ENCODE data around the gene STXBP1. TPM values are rescaled to one million over a fixed set of nuclear protein-coding genes. Genes with fewer than 3 reads are reported as not detected.

The STXBP1 gene
- total RNA-seq, 1 experiment from 2014 or later = 40.6 TPM

DNA sequence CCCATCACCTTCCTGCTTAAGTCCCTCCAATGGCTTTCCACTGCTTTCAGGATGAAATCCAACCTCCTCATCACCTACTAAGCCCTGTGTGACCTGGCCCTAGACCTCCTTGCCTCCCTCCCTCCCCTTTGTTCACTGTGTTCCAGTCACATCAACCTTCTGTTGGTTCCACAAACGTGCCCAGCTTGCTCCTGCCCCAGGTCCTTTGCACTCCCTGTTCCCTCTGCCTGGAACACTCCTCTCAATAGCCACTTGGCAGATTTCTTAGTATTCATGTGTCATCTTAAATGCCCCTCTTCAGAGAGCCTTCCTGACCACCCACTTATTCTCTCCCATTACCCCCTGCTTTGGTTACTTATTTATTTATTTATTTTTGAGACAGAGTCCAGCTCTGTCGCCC lies 24.1 kb upstream of the STXBP1 start:
- H3K4me3 ChIP-seq (replicated peaks in 1 of 2; ENCODE audit: low read depth in 1 of 2, low read length in 2 of 2) = no peak overlapping the region
- BruUV-seq (replicated peaks) = no TSS peak
- POLR2A ChIA-PET = interaction anchor here (1.7 kb wide), 1 partner anchor 9 kb away, joined by 5 read pairs; no protein-coding TSS in a partner anchor
- H3K9me3 ChIP-seq (ENCODE audit: control insufficient read depth in 1 of 2, insufficient read depth in 1 of 2, low read depth in 1 of 2, low read length in 2 of 2) = 0 out of 4 replicates have a peak, but pooled peaks cover 0 to 4% of the 10 kb centered on the region in 2 experiments
- no peaks in the 10 kb centered on the region for H3K9me2 ChIP-seq (ENCODE audit: insufficient read depth)
- TF ChIP-seq JUND (IDR thresholded peaks at IDR 0.05) (no peak), CTCF (IDR thresholded peaks at IDR 0.05 in 2 of 3, conservative IDR thresholded peaks at IDR 0.05 in 1 of 3; ENCODE audit: borderline replicate concordance in 1 of 3, insufficient read depth in 1 of 3, low read depth in 2 of 3, low read length in 2 of 3) (no peak), FOSL1 (IDR thresholded peaks at IDR 0.05; ENCODE audit: low read depth) (no peak), ZBTB33 (IDR thresholded peaks at IDR 0.05; ENCODE audit: extremely low read depth, insufficient replicate concordance, low read length) (no peak), ZFX (IDR thresholded peaks at IDR 0.05) (no peak), SIN3A (IDR thresholded peaks at IDR 0.05; ENCODE audit: low read depth) (no peak), POLR2A (IDR thresholded peaks at IDR 0.05; ENCODE audit: borderline replicate concordance, extremely low read depth, insufficient read depth, insufficient read length) (no peak), EGR1 (IDR thresholded peaks at IDR 0.05; ENCODE audit: low read depth) (no peak), EZH2 (IDR thresholded peaks at IDR 0.05) (no peak), CBX3 (IDR thresholded peaks at IDR 0.05; ENCODE audit: low read depth) (no peak), EZH2phosphoT487 (IDR thresholded peaks at IDR 0.05; ENCODE audit: borderline replicate concordance) (no peak), POLR2AphosphoS5 (IDR thresholded peaks at IDR 0.05; ENCODE audit: low read depth, low read length) (no peak), ELF1 (IDR thresholded peaks at IDR 0.05; ENCODE audit: borderline replicate concordance, low read depth) (no peak), SRF (IDR thresholded peaks at IDR 0.05; ENCODE audit: low read depth) (no peak), TCF7L2 (IDR thresholded peaks at IDR 0.05; ENCODE audit: borderline replicate concordance, extremely low read depth, insufficient read depth, insufficient read length) (no peak), RAD21 (IDR thresholded peaks at IDR 0.05; ENCODE audit: low read depth) (no peak), ZNF274 (IDR thresholded peaks at IDR 0.05; ENCODE audit: low read depth, low read length) (no peak)
- TF ChIP-seq, protein P1, sequence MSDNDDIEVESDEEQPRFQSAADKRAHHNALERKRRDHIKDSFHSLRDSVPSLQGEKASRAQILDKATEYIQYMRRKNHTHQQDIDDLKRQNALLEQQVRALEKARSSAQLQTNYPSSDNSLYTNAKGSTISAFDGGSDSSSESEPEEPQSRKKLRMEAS (IDR thresholded peaks at IDR 0.05) = no peak
- TF ChIP-seq, protein P2, sequence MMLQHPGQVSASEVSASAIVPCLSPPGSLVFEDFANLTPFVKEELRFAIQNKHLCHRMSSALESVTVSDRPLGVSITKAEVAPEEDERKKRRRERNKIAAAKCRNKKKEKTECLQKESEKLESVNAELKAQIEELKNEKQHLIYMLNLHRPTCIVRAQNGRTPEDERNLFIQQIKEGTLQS (IDR thresholded peaks at IDR 0.05) = no peak
- H2AFZ ChIP-seq (ENCODE audit: low read depth, low read length, poor library complexity, severe bottlenecking) = no peak overlapping the region
- no peaks in the 10 kb centered on the region for H3K79me2 ChIP-seq (ENCODE audit: insufficient read depth, low read length)
- RAD21 ChIA-PET (ENCODE audit: low non-redundant PET in 1 of 2, low total read pairs in 2 of 2, uncharacterized antibody in 2 of 2, unreplicated experiment in 2 of 2) = no interaction called here
- H3K9ac ChIP-seq (ENCODE audit: low read length) = no peak overlapping the region
- ATAC-seq (no peak), DNase-seq (ENCODE audit: low read depth, low spot score) (no peak)
- H3K36me3 ChIP-seq (ENCODE audit: control insufficient read depth in 1 of 2, insufficient read depth in 2 of 2, low read length in 2 of 2) = no peaks in the 10 kb centered on the region
- H3K27ac ChIP-seq (ENCODE audit: low read depth, low read length) = no peak overlapping the region
- no peaks in the 10 kb centered on the region for H4K20me1 ChIP-seq (ENCODE audit: insufficient read depth)
- H3K4me1 ChIP-seq (ENCODE audit: control insufficient read depth in 1 of 2, insufficient read depth in 2 of 2, low read length in 2 of 2) = peaks cover 5 to 24% of the 10 kb centered on the region in 2 experiments; a peak in 3 of 4 replicates
- H3K4me2 ChIP-seq (ENCODE audit: low read length) = no peak overlapping the region
- CTCF ChIA-PET = interaction anchor here (2.3 to 4.9 kb wide), 4 partner anchors 9 to 146 kb away, joined by 7 to 46 read pairs (median 18); partner anchors contain the start of gene TOR2A
- intact Hi-C loops (cut with micrococcal nuclease) = loop anchor here (5.0 kb wide), 1 partner anchor 136 kb away; the partner anchor contains the start of genes LRSAM1 and RPL12
- H3K27me3 ChIP-seq (ENCODE audit: insufficient read depth, low read length) = no peaks in the 10 kb centered on the region
